ENCODE data around the gene ADAM12.

- TF ChIP-seq, protein P1, sequence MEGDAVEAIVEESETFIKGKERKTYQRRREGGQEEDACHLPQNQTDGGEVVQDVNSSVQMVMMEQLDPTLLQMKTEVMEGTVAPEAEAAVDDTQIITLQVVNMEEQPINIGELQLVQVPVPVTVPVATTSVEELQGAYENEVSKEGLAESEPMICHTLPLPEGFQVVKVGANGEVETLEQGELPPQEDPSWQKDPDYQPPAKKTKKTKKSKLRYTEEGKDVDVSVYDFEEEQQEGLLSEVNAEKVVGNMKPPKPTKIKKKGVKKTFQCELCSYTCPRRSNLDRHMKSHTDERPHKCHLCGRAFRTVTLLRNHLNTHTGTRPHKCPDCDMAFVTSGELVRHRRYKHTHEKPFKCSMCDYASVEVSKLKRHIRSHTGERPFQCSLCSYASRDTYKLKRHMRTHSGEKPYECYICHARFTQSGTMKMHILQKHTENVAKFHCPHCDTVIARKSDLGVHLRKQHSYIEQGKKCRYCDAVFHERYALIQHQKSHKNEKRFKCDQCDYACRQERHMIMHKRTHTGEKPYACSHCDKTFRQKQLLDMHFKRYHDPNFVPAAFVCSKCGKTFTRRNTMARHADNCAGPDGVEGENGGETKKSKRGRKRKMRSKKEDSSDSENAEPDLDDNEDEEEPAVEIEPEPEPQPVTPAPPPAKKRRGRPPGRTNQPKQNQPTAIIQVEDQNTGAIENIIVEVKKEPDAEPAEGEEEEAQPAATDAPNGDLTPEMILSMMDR (IDR thresholded peaks at IDR 0.05; ENCODE audit: insufficient read depth, low read depth, low read length), result no peak
- no peak for TF ChIP-seq EZH2 (IDR thresholded peaks at IDR 0.05; ENCODE audit: insufficient read depth, low read length)
Observed at GRCh38 chr10:126163506-126163905, 224.8 kb downstream of the ADAM12 start.

Measured in astrocyte (in vitro differentiated cells and primary cell).